Measurements from ENCODE around the gene LPIN1. TPM values are rescaled to one million over a fixed set of nuclear protein-coding genes. Genes with fewer than 3 reads are reported as not detected.
A peak's percentile ranks its signal among the peaks of the same experiment; 100 is the strongest.

Gene LPIN1
- total and polyA plus RNA-seq, 5 donors = 15.3 to 42.9 (median 36.1) TPM

DNA sequence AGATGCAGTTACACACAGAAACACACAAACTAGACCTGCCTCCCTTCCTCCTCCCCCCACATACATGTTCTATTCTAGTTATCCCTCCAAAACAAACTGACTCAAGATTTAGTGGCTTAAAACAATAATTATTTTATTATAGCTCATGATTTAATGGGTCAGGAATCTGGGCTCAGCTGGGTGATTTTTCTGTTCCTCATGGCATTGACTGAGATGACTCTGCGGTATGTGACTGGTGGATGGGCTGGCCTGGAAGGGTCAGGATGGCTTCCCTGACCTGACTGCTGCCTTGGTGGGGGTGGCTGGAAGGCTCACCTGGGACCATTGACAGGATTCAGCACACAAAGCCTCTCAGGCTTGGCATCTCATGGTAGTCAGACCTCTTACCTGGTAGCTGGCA, 42.7 kb upstream of the LPIN1 start:
- no peak for DNase-seq
- Histone ChIP-seq H3K27me3 (ENCODE audit: control insufficient read depth, insufficient read depth) (no peaks in the 10 kb centered on the region), H3K4me1 (ENCODE audit: control insufficient read depth, insufficient read depth, low read length) (no peaks in the 10 kb centered on the region), H3K27ac (ENCODE audit: low read length) (no peak overlapping the region), H3K9me3 (ENCODE audit: control insufficient read depth, low read length) (no peaks in the 10 kb centered on the region), H3K4me3 (ENCODE audit: low read length) (no peak overlapping the region)
- intact Hi-C loops (cut with DNase I) = no loop called here
- 71% methylated on average over 1 of the region's 1 CpG for WGBS
- ATAC-seq = no peak

DNA sequence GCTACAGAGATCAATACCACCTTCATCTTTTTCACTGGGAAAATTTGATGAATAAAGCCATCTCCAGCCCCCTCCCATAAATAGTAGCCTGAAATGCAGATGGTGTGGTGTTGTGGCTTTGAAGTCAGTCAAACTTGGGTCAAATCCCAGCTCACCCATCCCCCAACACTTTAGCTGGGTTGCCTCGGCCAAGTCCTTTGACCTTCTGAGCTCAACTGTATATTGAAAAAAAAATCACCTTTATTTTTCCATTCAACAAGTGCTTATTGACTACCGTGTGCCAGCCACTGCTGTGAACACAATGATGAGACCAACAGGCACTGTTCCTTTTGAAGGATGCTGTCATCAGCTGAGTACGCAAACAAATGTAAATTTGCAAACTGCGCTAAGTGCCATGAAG, 41.4 kb upstream of the LPIN1 start:
- no peak overlapping the region for H3K4me3 ChIP-seq (ENCODE audit: low read length)

DNA sequence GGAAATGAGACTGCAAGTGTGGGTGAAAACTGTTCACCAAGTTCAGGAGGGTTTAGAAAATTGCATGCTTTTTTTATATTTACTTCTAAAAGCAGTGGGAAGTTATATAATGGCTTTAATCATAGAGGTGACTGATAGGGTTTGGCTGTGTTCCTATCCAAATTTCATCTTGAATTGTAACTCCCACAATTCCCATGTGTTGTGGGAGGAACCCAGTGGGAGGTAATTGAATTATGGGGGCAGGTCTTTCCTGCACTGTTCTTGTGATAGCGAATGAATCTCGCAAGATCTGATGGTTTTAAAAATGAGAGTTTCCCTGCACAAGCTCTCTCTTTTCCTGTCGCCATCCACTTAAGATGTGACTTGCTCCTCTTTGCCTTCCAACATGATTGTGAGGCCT, 40.7 kb upstream of the LPIN1 start:
- Histone ChIP-seq H3K27ac (ENCODE audit: low read length) (no peak overlapping the region), H3K27me3 (ENCODE audit: control insufficient read depth, insufficient read depth) (no peaks in the 10 kb centered on the region), H3K9me3 (ENCODE audit: control insufficient read depth, low read length) (no peaks in the 10 kb centered on the region), H3K4me1 (ENCODE audit: control insufficient read depth, insufficient read depth, low read length) (no peaks in the 10 kb centered on the region), H3K4me3 (ENCODE audit: low read length) (no peak overlapping the region)
- intact Hi-C loops (cut with DNase I) = no loop called here
- WGBS = 92% methylated on average over 3 of the region's 3 CpGs
- ATAC-seq (no peak), DNase-seq (no peak)

More for the DNA sequence above, 41.4 kb upstream of the LPIN1 start:
- intact Hi-C loops (cut with DNase I) = no loop called here
- no peak for DNase-seq
- 91% methylated on average over 4 of the region's 4 CpGs for WGBS
- no peak overlapping the region for H3K27ac ChIP-seq (ENCODE audit: low read length)
- H3K27me3 ChIP-seq (ENCODE audit: control insufficient read depth, insufficient read depth) = no peaks in the 10 kb centered on the region
- no peaks in the 10 kb centered on the region for H3K4me1 ChIP-seq (ENCODE audit: control insufficient read depth, insufficient read depth, low read length)
- ATAC-seq = no peak
- H3K9me3 ChIP-seq (ENCODE audit: control insufficient read depth, low read length) = no peaks in the 10 kb centered on the region

- no peaks in the 10 kb centered on the region for H3K4me1 ChIP-seq (ENCODE audit: control insufficient read depth, insufficient read depth, low read length)
- H3K27ac ChIP-seq (ENCODE audit: low read length) = no peak overlapping the region
- no peak overlapping the region for H3K4me3 ChIP-seq (ENCODE audit: low read length)
- intact Hi-C loops (cut with DNase I) = no loop called here
- no peak for ATAC-seq
- H3K9me3 ChIP-seq (ENCODE audit: control insufficient read depth, low read length) = no peaks in the 10 kb centered on the region
- 91% methylated on average over 3 of the region's 3 CpGs for WGBS
- DNase-seq = no peak
- no peaks in the 10 kb centered on the region for H3K27me3 ChIP-seq (ENCODE audit: control insufficient read depth, insufficient read depth)
Measured at GRCh38 chr2:11708106-11708505, 38.3 kb upstream of the LPIN1 start.

DNA sequence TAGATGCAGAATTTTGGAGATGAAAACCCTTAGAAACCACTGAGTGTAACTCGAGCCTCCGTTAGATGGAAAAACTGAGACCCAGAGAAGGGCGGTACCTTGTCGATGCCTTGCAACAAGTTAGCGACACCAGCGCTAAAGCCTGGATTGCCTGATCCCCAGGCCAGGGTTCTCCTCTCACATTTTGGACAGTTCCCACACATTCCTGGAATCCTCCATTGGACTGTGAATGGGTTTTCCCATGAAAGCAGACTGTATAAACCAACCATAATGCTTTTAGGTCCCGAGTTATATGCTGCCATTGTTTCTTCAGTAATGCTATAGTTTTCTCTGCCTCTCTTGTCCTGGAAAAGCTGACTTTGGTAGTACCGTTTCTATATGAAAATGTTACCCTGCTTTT, 37.1 kb upstream of the LPIN1 start:
- Histone ChIP-seq H3K27ac (ENCODE audit: low read length) (no peak overlapping the region), H3K9me3 (ENCODE audit: control insufficient read depth, low read length) (no peaks in the 10 kb centered on the region), H3K4me1 (ENCODE audit: control insufficient read depth, insufficient read depth, low read length) (no peaks in the 10 kb centered on the region), H3K4me3 (ENCODE audit: low read length) (no peak overlapping the region), H3K27me3 (ENCODE audit: control insufficient read depth, insufficient read depth) (no peaks in the 10 kb centered on the region)
- no peak for DNase-seq
- 93% methylated on average over 8 of the region's 8 CpGs for WGBS
- intact Hi-C loops (cut with DNase I) = no loop called here
- ATAC-seq = no peak

DNA sequence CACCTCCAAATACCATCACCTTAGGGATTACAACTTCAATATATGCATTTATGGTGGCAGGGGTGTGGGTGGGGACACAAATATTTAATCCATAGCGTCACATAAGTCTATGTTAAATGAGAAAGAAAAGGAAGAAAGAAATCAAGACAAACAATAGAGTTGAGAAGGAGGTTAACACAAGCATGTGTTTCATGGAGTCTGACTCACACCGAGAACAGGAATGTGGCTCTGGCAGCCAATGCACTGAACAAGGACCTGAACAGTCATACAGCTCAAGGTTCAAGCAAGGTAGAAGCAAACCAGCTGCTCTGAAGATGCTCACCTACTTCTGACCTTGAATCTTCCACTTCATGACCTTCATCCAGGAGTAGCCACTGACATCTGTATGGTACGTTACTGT, 36.2 kb upstream of the LPIN1 start:
- peak; percentile 42 to 71 for ATAC-seq
- DNase-seq = no peak
- intact Hi-C loops (cut with DNase I) = no loop called here
- Histone ChIP-seq H3K9me3 (ENCODE audit: control insufficient read depth, low read length) (no peaks in the 10 kb centered on the region), H3K27me3 (ENCODE audit: control insufficient read depth, insufficient read depth) (no peaks in the 10 kb centered on the region), H3K4me1 (ENCODE audit: control insufficient read depth, insufficient read depth, low read length) (no peaks in the 10 kb centered on the region), H3K27ac (ENCODE audit: low read length) (no peak overlapping the region), H3K4me3 (ENCODE audit: low read length) (no peak overlapping the region)
- WGBS = 53% methylated on average over 3 of the region's 3 CpGs

DNA sequence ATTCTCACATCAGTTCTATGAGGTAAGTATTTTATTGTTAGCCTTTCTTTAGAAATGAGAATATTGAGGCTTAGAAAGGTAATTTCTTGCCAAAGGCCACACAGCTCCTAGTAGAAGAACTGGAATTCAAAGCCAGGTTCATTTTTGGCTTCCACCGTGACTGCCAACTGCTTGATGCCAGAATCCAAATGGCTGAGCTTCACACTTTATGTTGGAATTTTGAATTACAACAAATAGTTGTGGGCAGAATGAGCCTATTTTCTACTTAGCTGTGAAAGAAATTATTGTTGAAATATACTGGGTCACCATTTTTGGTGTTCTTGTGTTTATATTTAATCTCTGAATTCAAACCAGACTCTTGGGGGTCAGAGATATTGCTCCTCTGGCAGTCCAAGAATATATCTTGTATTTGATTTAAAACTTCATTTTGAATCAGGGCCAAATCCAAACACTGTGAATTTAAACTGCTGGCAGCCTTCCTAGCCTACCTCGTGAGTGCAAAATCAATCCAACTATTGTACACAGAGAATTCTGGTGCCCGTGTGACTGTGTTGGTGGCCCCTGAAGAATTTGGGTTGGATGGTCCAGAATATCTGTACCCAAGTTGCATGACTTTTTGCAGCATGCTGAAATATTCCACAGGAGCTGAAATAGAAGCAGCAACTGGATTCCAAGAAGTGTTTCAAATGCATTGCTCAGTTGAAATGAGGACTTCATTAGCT, 35.6 kb upstream of the LPIN1 start:
- Histone ChIP-seq H3K9me3 (ENCODE audit: control insufficient read depth, low read length) (no peaks in the 10 kb centered on the region), H3K27me3 (ENCODE audit: control insufficient read depth, insufficient read depth) (no peaks in the 10 kb centered on the region), H3K27ac (ENCODE audit: low read length) (no peak overlapping the region), H3K4me3 (ENCODE audit: low read length) (no peak overlapping the region), H3K4me1 (ENCODE audit: control insufficient read depth, insufficient read depth, low read length) (no peaks in the 10 kb centered on the region)
- no peak for ATAC-seq
- DNase-seq = no peak
- WGBS = 17% methylated on average over 3 of the region's 3 CpGs
- intact Hi-C loops (cut with DNase I) = no loop called here

DNA sequence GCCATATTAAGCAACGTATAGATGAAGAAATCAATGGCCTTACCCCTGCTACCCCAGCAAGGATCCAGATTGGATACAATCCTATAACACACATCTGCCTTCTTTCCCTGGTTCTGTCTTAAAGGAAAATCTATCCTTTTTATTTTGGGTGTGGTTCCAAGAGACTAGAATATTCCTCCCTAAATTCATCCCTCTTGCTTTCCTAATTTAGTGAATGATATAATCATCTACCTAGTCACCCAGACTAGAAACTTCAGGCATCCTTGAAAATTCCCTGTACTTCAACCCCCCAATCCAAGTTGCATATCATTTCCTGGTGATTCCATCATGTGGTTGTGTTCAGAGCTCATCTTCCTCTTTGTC, 35.1 kb upstream of the LPIN1 start:
- Histone ChIP-seq H3K27ac (ENCODE audit: low read length) (no peak overlapping the region), H3K27me3 (ENCODE audit: control insufficient read depth, insufficient read depth) (no peaks in the 10 kb centered on the region), H3K4me3 (ENCODE audit: low read length) (no peak overlapping the region), H3K4me1 (ENCODE audit: control insufficient read depth, insufficient read depth, low read length) (no peaks in the 10 kb centered on the region), H3K9me3 (ENCODE audit: control insufficient read depth, low read length) (no peaks in the 10 kb centered on the region)
- ATAC-seq = no peak
- intact Hi-C loops (cut with DNase I) = no loop called here
- DNase-seq = no peak
- 75% methylated on average over 1 of the region's 1 CpG for WGBS

DNA sequence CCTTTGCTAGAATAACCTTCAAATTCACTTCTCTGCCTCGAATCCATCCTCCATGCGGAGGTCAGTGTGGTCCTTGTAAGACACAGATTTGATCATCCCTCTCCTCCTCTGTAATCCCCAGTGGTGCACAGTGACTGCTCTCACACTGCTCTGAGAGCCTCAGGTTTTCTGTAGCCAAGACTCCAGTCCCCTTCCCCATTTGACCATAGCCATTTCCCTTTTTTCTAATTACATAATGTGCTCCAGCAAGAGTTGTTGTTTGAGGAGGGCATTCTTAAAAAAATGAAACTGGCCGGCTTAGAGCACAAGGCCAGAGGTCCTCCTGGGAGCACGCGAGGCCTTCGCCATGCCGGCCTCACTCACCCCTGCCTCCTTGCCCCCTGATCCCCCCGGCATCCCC, 34.7 kb upstream of the LPIN1 start:
- no peak for DNase-seq
- no peak for ATAC-seq
- Histone ChIP-seq H3K9me3 (ENCODE audit: control insufficient read depth, low read length) (no peaks in the 10 kb centered on the region), H3K27me3 (ENCODE audit: control insufficient read depth, insufficient read depth) (no peaks in the 10 kb centered on the region), H3K4me1 (ENCODE audit: control insufficient read depth, insufficient read depth, low read length) (no peaks in the 10 kb centered on the region), H3K27ac (ENCODE audit: low read length) (no peak overlapping the region), H3K4me3 (ENCODE audit: low read length) (no peak overlapping the region)
- intact Hi-C loops (cut with DNase I) = no loop called here
- WGBS = 81% methylated on average over 8 of the region's 8 CpGs

DNA sequence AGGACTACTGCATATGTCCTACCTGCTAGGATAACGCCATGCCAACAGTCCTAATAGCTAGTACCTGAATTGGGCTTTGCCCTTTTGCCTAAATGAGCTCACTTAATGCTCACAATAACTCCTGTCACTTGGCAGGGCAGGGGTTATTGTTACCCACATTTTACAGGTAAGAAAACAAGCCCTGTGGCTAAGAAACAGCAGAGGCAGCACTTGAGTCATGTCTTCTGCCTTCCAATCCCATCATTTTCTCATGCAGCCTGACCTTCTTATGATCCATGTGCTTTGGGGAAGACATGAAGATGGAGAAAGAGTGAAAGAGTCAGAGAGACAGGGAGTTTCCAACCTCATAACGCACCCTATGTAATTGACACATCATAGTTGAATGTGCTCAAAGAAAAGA, 33.6 kb upstream of the LPIN1 start:
- no peak overlapping the region for H3K27ac ChIP-seq (ENCODE audit: low read length)
- intact Hi-C loops (cut with DNase I) = no loop called here
- no peaks in the 10 kb centered on the region for H3K4me1 ChIP-seq (ENCODE audit: control insufficient read depth, insufficient read depth, low read length)
- H3K27me3 ChIP-seq (ENCODE audit: control insufficient read depth, insufficient read depth) = no peaks in the 10 kb centered on the region
- no peak overlapping the region for H3K4me3 ChIP-seq (ENCODE audit: low read length)
- no peak for ATAC-seq
- no peaks in the 10 kb centered on the region for H3K9me3 ChIP-seq (ENCODE audit: control insufficient read depth, low read length)
- DNase-seq = no peak
- 94% methylated on average over 2 of the region's 2 CpGs for WGBS

DNA sequence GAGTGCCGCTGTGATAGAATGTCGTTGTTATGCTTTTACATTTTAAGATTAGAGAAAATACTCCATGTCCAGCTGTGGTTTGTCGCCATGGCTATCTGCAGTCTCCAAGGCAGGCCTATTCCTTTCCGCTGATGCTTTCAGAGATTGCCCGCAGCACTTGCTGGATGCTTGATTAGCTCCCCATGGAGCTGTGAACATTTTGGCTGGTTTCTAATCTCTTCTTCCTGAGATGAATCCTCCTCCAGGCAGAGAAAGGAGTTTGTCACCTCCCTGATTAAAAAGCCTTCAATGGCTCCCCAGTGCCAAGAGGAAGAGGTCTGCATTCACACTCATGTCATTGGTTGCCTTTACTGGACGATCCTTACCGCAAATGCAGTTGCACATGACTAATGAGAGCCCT, 32.6 kb upstream of the LPIN1 start:
- Histone ChIP-seq H3K27ac (ENCODE audit: low read length) (no peak overlapping the region), H3K27me3 (ENCODE audit: control insufficient read depth, insufficient read depth) (no peaks in the 10 kb centered on the region), H3K4me3 (ENCODE audit: low read length) (no peak overlapping the region), H3K4me1 (ENCODE audit: control insufficient read depth, insufficient read depth, low read length) (no peaks in the 10 kb centered on the region), H3K9me3 (ENCODE audit: control insufficient read depth, low read length) (no peaks in the 10 kb centered on the region)
- 76% methylated on average over 7 of the region's 7 CpGs for WGBS
- ATAC-seq = no peak
- DNase-seq = no peak
- intact Hi-C loops (cut with DNase I) = no loop called here
